Cardiac muscle cell (in vitro differentiated cells and primary cell): ENCODE data around the gene NEK7. TPM values are rescaled to one million over a fixed set of nuclear protein-coding genes. Genes with fewer than 3 reads are reported as not detected.

Experiments
- DNase-seq, 2 donors: peaks; one replicate each; pipeline versions ENCODE4 v3.0.0 to v3.0.0-alpha.2; 2010 to 2017; ENCODE audit warnings: low read depth in 1 of 2, low spot score in 1 of 2
- H3K27ac ChIP-seq: fragments of 200-600 bp; sonication (generic); 2 replicates; pipeline ENCODE4 v1.5.1; 2016
- H3K27me3 ChIP-seq: fragments of 200-600 bp; sonication (generic); 2 replicates; pipeline ENCODE4 v1.6.0; 2016; ENCODE audit warnings: control low read depth
- H3K36me3 ChIP-seq: fragments of 200-600 bp; sonication (generic); 2 replicates; pipeline ENCODE4 v1.5.1; 2016; ENCODE audit warnings: control low read depth
- H3K4me1 ChIP-seq: fragments of 200-600 bp; sonication (generic); 2 replicates; pipeline ENCODE4 v1.8.1; 2017; ENCODE audit warnings: low read depth, mild to moderate bottlenecking, mixed run types
- H3K4me3 ChIP-seq: fragments of 200-600 bp; sonication (generic); 2 replicates; pipeline ENCODE4 v1.5.1; 2016; ENCODE audit warnings: mild to moderate bottlenecking
- H3K9me3 ChIP-seq: fragments of 200-600 bp; sonication (generic); 2 replicates; pipeline ENCODE4 v1.5.1; 2017; ENCODE audit warnings: low read depth, mild to moderate bottlenecking, control low read depth
- polyA plus RNA-seq: library from polyadenylated mRNA; unstranded; fragments of >200 nt; fragmentation: Nextera tagmentation; extraction: Ambion mirVana; gene quantifications from 2 replicates; pipeline ENCODE4 v1.2.1, GENCODE V29; 2016
- total RNA-seq: library from RNA; depleted of rRNA; stranded (reverse); fragments of >200 nt; gene quantifications from 2 replicates; pipeline ENCODE4 v1.2.3, GENCODE V29; 2016
- TF ChIP-seq, protein P1 (sequence below): IDR thresholded peaks from 2 replicates; pipeline ENCODE4 v1.5.1; 2012; ENCODE audit warnings: low read depth, mild to moderate bottlenecking, low read length

Gene NEK7
- total and polyA plus RNA-seq, 2 experiments from 2014 or later: 46.1 to 63.1 TPM

DNA sequence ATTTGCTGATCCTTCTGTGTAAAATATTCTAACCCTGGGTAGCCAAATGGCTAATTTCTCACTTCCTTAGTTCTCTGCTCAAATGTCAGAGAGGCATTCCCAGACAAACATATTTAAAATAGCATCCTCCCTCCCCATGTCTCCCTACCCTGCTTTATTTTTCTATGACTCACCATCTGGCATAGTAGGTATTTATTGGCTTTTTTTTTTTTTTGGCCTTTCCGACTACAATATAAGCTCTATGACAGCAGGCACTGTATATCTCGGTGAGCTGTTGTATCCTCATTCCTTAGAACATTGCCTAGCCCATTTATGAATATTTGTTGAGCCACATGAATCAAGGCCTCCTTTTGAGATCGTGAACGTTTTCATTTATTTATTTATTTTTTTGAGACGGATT lies 1.5 kb upstream of the NEK7 start:
- H3K4me1 ChIP-seq: peaks cover 7% of the 10 kb centered on the region
- peak in 1 of 2 donors; percentile 68 for DNase-seq
- no peak overlapping the region for H3K27ac ChIP-seq
- TF ChIP-seq, protein P1, sequence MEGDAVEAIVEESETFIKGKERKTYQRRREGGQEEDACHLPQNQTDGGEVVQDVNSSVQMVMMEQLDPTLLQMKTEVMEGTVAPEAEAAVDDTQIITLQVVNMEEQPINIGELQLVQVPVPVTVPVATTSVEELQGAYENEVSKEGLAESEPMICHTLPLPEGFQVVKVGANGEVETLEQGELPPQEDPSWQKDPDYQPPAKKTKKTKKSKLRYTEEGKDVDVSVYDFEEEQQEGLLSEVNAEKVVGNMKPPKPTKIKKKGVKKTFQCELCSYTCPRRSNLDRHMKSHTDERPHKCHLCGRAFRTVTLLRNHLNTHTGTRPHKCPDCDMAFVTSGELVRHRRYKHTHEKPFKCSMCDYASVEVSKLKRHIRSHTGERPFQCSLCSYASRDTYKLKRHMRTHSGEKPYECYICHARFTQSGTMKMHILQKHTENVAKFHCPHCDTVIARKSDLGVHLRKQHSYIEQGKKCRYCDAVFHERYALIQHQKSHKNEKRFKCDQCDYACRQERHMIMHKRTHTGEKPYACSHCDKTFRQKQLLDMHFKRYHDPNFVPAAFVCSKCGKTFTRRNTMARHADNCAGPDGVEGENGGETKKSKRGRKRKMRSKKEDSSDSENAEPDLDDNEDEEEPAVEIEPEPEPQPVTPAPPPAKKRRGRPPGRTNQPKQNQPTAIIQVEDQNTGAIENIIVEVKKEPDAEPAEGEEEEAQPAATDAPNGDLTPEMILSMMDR: no peak
- H3K27me3 ChIP-seq: no peaks in the 10 kb centered on the region
- H3K4me3 ChIP-seq: no peak overlapping the region
- no peaks in the 10 kb centered on the region for H3K36me3 ChIP-seq
- H3K9me3 ChIP-seq: no peaks in the 10 kb centered on the region

DNA sequence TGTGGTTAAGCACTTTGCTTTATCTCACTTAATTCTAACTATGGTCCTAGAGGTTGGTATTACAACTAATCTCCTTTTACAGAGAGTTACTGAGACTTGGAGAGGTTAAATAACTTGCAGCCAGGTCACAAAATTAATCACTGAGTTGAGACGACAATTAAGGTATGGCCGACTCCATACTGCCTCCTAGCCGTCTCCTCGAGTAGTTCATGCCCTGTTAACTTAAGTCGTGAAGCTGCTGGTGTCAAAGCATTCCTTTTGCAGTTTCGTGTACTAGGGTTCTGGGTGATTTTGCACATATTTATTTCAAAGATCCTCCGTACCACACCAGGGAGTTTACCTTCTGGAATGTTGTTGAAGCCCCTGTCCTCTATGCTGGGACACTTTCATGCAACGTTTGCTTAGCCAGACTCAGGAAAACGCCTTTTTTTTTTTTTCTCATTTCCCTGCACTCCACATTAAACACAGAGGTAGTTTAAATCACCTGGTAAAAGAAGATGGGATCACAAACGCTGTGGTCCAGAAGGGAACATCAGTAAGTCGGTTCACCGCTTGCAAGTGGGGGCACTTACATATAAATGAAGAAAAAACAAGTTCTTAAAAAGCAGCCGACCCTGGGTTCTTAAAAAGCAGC lies 570 bp upstream of the NEK7 start:
- Histone ChIP-seq H3K27ac (peak overlapping the region; percentile 96), H3K9me3 (no peaks in the 10 kb centered on the region), H3K36me3 (no peaks in the 10 kb centered on the region), H3K27me3 (no peaks in the 10 kb centered on the region), H3K4me3 (peak overlapping the region; percentile 99), H3K4me1 (peaks cover 14% of the 10 kb centered on the region)
- TF ChIP-seq, protein P1: peak; percentile 80
- DNase-seq: peak; percentile 69 to 85

DNA sequence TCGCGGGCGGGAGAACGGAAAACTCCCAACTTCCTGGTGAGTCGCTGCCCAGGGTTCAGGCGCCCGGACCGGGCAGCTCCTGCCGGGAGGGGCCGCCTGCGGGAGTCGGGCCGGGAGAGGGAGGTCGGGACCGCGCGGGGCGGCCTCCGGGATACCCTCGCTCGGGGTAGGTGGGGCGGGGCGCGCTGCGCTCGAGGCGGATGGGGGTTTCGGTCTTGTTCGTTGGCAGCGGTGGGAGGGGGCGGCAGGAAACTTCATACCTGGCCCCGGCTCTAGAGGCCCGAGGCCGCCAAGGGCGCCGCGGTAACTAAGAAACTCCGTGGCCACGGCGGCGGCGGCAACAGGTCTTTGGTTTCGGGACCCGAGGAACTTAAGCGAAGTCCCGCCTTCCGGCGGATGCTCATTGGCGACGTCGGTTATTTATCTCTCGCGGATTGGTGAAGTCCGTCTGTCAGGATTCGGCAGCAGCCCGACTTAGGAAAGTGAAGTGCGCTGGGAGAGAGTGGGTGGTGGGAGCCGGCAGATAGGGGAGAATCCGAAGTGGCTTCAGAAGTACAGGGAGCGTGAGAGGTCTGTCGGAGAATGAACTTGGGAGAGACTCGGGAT lies 546 bp downstream of the NEK7 start:
- no peaks in the 10 kb centered on the region for H3K36me3 ChIP-seq
- peak; percentile 95 for DNase-seq
- no peaks in the 10 kb centered on the region for H3K27me3 ChIP-seq
- no peaks in the 10 kb centered on the region for H3K9me3 ChIP-seq
- TF ChIP-seq, protein P1: no peak
- peak overlapping the region; percentile 99 for H3K4me3 ChIP-seq
- peak overlapping the region; percentile 96 for H3K27ac ChIP-seq
- peaks cover 25% of the 10 kb centered on the region for H3K4me1 ChIP-seq

DNA sequence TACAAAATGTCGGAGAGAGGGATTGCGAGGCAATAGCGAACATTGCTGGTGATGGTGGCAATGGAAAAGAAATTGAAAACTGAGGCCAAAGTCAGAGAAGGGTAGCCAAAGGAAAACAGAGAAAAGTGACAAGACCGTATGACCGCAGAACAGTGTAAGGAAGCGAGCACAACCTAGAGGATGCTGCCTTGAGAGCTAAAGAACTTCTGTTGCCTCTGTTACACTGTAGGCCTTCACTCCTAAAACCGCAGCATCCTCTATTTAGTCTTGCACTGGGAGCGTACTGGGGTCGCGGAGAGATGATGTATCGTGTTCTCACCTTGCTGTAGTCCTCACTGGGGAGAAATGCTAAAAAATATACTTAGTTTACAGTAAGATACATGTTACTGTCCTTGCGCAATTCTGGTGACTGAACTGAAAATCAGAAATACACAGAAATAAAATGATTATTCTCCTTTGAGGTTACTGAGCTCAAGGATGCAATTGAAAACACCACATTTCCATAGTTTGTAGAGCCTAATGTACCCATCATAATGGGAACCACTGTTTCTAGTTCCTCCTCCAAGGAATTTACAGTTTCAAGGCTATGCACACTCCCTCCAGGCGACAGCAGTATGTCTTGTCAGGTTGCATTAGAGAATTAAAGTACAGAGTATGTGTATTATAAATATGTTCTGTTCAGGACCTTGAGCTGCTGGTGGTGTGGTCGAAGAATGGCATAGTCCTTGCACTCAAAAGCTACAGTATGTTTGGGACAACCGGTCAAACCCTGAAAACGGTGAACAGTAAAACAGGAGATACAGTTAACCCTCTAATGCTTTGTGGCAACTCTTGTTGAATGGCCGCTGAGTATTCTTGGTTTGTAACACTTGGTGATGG lies 1.3 kb downstream of the NEK7 start:
- Histone ChIP-seq H3K4me3 (peak overlapping the region; percentile 99), H3K27me3 (no peaks in the 10 kb centered on the region), H3K27ac (peak overlapping the region; percentile 96), H3K4me1 (peaks cover 32% of the 10 kb centered on the region), H3K9me3 (no peaks in the 10 kb centered on the region), H3K36me3 (no peaks in the 10 kb centered on the region)
- peak in 1 of 2 donors; percentile 45 for DNase-seq
- TF ChIP-seq, protein P1: no peak

DNA sequence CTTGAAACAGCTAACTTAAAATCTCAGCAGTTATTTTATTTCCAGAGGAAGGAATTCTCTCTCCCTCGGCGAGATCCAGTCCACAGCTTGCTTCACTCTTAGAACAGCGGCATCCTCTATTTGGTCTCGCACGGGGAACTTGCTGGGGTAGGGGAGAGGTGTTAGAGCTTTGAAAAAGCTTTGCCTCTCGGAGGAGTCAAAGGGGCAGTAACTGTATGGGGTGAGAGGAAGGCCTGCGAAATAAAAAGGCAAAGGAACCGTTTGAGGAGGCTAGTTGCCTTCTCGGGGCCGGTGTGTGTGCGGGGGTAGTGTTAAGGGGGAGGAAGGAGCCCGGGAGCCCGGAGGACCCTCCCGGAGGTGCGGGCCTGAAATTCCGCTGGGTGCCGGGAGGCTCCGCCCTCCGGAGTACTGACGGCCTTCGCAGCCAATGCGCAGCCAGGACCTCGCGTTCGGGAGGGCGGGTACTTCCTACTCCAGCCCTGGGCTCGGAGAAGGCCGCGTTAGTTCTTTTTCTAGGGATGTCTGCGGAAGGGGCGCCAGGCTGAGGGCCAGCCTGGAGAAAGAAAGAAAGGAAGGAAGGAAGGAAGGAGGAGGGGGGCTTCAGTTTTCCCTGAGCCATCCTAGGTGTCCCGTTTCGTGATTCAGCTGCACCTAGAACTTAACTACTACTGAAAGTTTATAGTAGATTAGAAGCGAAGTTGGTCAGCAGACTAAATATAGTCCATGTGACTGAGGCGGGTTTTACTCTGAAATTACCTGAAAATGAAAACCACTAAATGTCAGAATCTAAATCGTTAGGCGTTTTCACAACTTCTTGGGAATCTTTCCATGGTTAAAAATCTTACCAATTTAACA lies 2.2 kb downstream of the NEK7 start:
- peak overlapping the region; percentile 96 for H3K27ac ChIP-seq
- no peaks in the 10 kb centered on the region for H3K36me3 ChIP-seq
- no peaks in the 10 kb centered on the region for H3K27me3 ChIP-seq
- TF ChIP-seq, protein P1: no peak
- H3K4me3 ChIP-seq: peak overlapping the region; percentile 99
- DNase-seq: peak; percentile 93 to 94
- peaks cover 33% of the 10 kb centered on the region for H3K4me1 ChIP-seq
- H3K9me3 ChIP-seq: no peaks in the 10 kb centered on the region
